H1 (cell line): ENCODE results near the gene NEK10. TPM values are rescaled to one million over a fixed set of nuclear protein-coding genes. Genes with fewer than 3 reads are reported as not detected.

Experiments
- ASH2L ChIP-seq: fragments of 200-600, 300-600 bp; sonication (generic); IDR thresholded peaks from one replicate; pipeline ENCODE4 v1.7.1; 2017; ENCODE audit warnings: low read length
- ATF2 ChIP-seq: IDR thresholded peaks from 2 replicates; pipeline ENCODE4 v1.6.1; 2012; ENCODE audit warnings: low read length, inconsistent platforms
- BCL11A ChIP-seq, 2 experiments: IDR thresholded peaks; one replicate each; pipeline ENCODE4 v1.6.1; 2011; ENCODE audit warnings: low read depth in 2 of 2, low read length in 2 of 2, mild to moderate bottlenecking in 2 of 2
- BRCA1 ChIP-seq: IDR thresholded peaks from 2 replicates; pipeline ENCODE4 v1.6.1; 2012; ENCODE audit warnings: low read depth, low read length, improper control_type of control experiment
- PHF8 ChIP-seq: fragments of 200-600 bp; sonication (generic); conservative IDR thresholded peaks from 2 replicates; pipeline ENCODE4 v1.7.1; 2012; ENCODE audit warnings: low read depth, mild to moderate bottlenecking, inconsistent platforms, low read length, moderate library complexity
- RFX5 ChIP-seq: IDR thresholded peaks from 2 replicates; pipeline ENCODE4 v1.6.1; 2011; ENCODE audit warnings: low read depth, low read length, improper control_type of control experiment, borderline replicate concordance
- SIRT6 ChIP-seq: IDR thresholded peaks from one replicate; pipeline ENCODE4 v1.7.1; 2012; ENCODE audit warnings: low read length, inconsistent platforms
- YY1 ChIP-seq: IDR thresholded peaks from 2 replicates; pipeline ENCODE4 v1.6.1; 2011; ENCODE audit warnings: low read depth, mild to moderate bottlenecking, low read length
- polyA plus RNA-seq, 7 experiments: library from polyadenylated mRNA; depleted of rRNA in 3 of 7; stranded (reverse) in 5 of 7; unstranded in 2 of 7; fragments of >200 nt in 5 of 7; fragments of 200-250 nt in 2 of 7; gene quantifications; 1 replicate in 5 of 7; 2 replicates in 1 of 7; 4 replicates in 1 of 7; pipeline versions ENCODE4 v1.2.1 to v1.2.3, GENCODE V29; 2011 to 2013; ENCODE audit warnings: missing spikeins in 2 of 7, mixed read lengths in 2 of 7
- total RNA-seq: library from RNA; stranded (reverse); fragmentation: NEBNext Ultra II Directional; extraction: Animal tissue kit (Norgen Biotek cat#: 25700); gene quantifications from 2 replicates; pipeline ENCODE4 v1.2.1, GENCODE V29; 2021
- TF ChIP-seq, protein P1 (sequence below): fragments of 300-600 bp; sonication (generic); IDR thresholded peaks from 2 replicates; pipeline ENCODE4 v1.7.1; 2012; ENCODE audit warnings: low read length, moderate library complexity, mild to moderate bottlenecking, inconsistent platforms; ENCODE audit not compliant: insufficient replicate concordance

Gene NEK10
- total and polyA plus RNA-seq, 2 of the 8 experiments (the other 6 are each of a cell fraction or from before 2014, with no cell fraction given), result 0.18 to 0.50 TPM

- TF ChIP-seq RFX5, result peak; percentile 80
- no peak for TF ChIP-seq PHF8
- no peak for TF ChIP-seq BCL11A (IDR thresholded peaks at IDR 0.05; ENCODE audit: low read depth in 2 of 2, low read length in 2 of 2)
- TF ChIP-seq, protein P1, sequence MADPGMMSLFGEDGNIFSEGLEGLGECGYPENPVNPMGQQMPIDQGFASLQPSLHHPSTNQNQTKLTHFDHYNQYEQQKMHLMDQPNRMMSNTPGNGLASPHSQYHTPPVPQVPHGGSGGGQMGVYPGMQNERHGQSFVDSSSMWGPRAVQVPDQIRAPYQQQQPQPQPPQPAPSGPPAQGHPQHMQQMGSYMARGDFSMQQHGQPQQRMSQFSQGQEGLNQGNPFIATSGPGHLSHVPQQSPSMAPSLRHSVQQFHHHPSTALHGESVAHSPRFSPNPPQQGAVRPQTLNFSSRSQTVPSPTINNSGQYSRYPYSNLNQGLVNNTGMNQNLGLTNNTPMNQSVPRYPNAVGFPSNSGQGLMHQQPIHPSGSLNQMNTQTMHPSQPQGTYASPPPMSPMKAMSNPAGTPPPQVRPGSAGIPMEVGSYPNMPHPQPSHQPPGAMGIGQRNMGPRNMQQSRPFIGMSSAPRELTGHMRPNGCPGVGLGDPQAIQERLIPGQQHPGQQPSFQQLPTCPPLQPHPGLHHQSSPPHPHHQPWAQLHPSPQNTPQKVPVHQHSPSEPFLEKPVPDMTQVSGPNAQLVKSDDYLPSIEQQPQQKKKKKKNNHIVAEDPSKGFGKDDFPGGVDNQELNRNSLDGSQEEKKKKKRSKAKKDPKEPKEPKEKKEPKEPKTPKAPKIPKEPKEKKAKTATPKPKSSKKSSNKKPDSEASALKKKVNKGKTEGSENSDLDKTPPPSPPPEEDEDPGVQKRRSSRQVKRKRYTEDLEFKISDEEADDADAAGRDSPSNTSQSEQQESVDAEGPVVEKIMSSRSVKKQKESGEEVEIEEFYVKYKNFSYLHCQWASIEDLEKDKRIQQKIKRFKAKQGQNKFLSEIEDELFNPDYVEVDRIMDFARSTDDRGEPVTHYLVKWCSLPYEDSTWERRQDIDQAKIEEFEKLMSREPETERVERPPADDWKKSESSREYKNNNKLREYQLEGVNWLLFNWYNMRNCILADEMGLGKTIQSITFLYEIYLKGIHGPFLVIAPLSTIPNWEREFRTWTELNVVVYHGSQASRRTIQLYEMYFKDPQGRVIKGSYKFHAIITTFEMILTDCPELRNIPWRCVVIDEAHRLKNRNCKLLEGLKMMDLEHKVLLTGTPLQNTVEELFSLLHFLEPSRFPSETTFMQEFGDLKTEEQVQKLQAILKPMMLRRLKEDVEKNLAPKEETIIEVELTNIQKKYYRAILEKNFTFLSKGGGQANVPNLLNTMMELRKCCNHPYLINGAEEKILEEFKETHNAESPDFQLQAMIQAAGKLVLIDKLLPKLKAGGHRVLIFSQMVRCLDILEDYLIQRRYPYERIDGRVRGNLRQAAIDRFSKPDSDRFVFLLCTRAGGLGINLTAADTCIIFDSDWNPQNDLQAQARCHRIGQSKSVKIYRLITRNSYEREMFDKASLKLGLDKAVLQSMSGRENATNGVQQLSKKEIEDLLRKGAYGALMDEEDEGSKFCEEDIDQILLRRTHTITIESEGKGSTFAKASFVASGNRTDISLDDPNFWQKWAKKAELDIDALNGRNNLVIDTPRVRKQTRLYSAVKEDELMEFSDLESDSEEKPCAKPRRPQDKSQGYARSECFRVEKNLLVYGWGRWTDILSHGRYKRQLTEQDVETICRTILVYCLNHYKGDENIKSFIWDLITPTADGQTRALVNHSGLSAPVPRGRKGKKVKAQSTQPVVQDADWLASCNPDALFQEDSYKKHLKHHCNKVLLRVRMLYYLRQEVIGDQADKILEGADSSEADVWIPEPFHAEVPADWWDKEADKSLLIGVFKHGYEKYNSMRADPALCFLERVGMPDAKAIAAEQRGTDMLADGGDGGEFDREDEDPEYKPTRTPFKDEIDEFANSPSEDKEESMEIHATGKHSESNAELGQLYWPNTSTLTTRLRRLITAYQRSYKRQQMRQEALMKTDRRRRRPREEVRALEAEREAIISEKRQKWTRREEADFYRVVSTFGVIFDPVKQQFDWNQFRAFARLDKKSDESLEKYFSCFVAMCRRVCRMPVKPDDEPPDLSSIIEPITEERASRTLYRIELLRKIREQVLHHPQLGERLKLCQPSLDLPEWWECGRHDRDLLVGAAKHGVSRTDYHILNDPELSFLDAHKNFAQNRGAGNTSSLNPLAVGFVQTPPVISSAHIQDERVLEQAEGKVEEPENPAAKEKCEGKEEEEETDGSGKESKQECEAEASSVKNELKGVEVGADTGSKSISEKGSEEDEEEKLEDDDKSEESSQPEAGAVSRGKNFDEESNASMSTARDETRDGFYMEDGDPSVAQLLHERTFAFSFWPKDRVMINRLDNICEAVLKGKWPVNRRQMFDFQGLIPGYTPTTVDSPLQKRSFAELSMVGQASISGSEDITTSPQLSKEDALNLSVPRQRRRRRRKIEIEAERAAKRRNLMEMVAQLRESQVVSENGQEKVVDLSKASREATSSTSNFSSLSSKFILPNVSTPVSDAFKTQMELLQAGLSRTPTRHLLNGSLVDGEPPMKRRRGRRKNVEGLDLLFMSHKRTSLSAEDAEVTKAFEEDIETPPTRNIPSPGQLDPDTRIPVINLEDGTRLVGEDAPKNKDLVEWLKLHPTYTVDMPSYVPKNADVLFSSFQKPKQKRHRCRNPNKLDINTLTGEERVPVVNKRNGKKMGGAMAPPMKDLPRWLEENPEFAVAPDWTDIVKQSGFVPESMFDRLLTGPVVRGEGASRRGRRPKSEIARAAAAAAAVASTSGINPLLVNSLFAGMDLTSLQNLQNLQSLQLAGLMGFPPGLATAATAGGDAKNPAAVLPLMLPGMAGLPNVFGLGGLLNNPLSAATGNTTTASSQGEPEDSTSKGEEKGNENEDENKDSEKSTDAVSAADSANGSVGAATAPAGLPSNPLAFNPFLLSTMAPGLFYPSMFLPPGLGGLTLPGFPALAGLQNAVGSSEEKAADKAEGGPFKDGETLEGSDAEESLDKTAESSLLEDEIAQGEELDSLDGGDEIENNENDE, result no peak
- TF ChIP-seq ATF2, result no peak
- peak; percentile 52; the same call in 1 of the 2 replicates for TF ChIP-seq YY1
- TF ChIP-seq BRCA1, result no peak
- TF ChIP-seq SIRT6, result no peak
- peak; percentile 68 for TF ChIP-seq ASH2L
Observed at GRCh38 chr3:27368831-27369607, at the start of gene NEK10 (continued).
